ENCODE results near the gene CP.

- TF ChIP-seq, protein P1, sequence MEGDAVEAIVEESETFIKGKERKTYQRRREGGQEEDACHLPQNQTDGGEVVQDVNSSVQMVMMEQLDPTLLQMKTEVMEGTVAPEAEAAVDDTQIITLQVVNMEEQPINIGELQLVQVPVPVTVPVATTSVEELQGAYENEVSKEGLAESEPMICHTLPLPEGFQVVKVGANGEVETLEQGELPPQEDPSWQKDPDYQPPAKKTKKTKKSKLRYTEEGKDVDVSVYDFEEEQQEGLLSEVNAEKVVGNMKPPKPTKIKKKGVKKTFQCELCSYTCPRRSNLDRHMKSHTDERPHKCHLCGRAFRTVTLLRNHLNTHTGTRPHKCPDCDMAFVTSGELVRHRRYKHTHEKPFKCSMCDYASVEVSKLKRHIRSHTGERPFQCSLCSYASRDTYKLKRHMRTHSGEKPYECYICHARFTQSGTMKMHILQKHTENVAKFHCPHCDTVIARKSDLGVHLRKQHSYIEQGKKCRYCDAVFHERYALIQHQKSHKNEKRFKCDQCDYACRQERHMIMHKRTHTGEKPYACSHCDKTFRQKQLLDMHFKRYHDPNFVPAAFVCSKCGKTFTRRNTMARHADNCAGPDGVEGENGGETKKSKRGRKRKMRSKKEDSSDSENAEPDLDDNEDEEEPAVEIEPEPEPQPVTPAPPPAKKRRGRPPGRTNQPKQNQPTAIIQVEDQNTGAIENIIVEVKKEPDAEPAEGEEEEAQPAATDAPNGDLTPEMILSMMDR (IDR thresholded peaks at IDR 0.05) = no peak
- no peak for TF ChIP-seq POLR2A (IDR thresholded peaks at IDR 0.05)
Measured at GRCh38 chr3:149131589-149131988, 90.0 kb downstream of the CP start.
